Lung (tissue), 12 donors: ENCODE measurements around the gene FNDC10. TPM values are rescaled to one million over a fixed set of nuclear protein-coding genes. Genes with fewer than 3 reads are reported as not detected.

ENCODE experiments used
- ATAC-seq: fragments of 200-7000 bp; cut with Tn5 transposase; one replicate; pipeline ENCODE4 v1.9.1; 2020; ENCODE audit warnings: moderate number of reproducible peaks; ENCODE audit not compliant: insufficient read depth, low FRiP score
- DNase-seq, 3 donors: peaks; one replicate each; pipeline ENCODE4 v3.0.0-alpha.2; 2013 to 2017
- H3K27ac ChIP-seq, 2 donors: one replicate each; pipeline ENCODE4 v1.5.1; 2013; ENCODE audit warnings: mild to moderate bottlenecking in 2 of 2, moderate library complexity in 2 of 2, control low read depth in 1 of 2, inconsistent platforms in 1 of 2, low read depth in 1 of 2, low read length in 1 of 2
- H3K27me3 ChIP-seq, 3 donors: one replicate each; pipeline ENCODE4 v1.5.1; 2013; ENCODE audit warnings: low read length in 2 of 3; ENCODE audit not compliant: control insufficient read depth in 3 of 3, insufficient read depth in 3 of 3
- H3K36me3 ChIP-seq, 4 donors: one replicate each; pipeline ENCODE4 v1.5.1; 2013; ENCODE audit warnings: low read length in 4 of 4, mild to moderate bottlenecking in 1 of 4, moderate library complexity in 1 of 4; ENCODE audit not compliant: control insufficient read depth in 4 of 4, insufficient read depth in 4 of 4
- H3K4me1 ChIP-seq, 5 donors: one replicate each; pipeline ENCODE4 v1.5.1; 2013; ENCODE audit warnings: low read length in 5 of 5, mild to moderate bottlenecking in 2 of 5, moderate library complexity in 1 of 5; ENCODE audit not compliant: control insufficient read depth in 5 of 5, insufficient read depth in 5 of 5
- H3K4me3 ChIP-seq: one replicate; pipeline ENCODE4 v1.5.1; 2013; ENCODE audit warnings: mild to moderate bottlenecking, control low read depth, moderate library complexity
- H3K9ac ChIP-seq, 2 donors: one replicate each; pipeline ENCODE4 v1.5.1; 2013; ENCODE audit warnings: low read length in 2 of 2, control low read depth in 1 of 2; ENCODE audit not compliant: insufficient read depth in 1 of 2
- H3K9me3 ChIP-seq, 4 donors: one replicate each; pipeline ENCODE4 v1.5.1; 2013; ENCODE audit warnings: low read length in 3 of 4, mild to moderate bottlenecking in 1 of 4, moderate library complexity in 1 of 4; ENCODE audit not compliant: control insufficient read depth in 4 of 4, insufficient read depth in 3 of 4
- CTCF ChIP-seq: IDR thresholded peaks from 2 replicates; pipeline ENCODE4 v1.5.1; 2012; ENCODE audit warnings: mild to moderate bottlenecking; ENCODE audit errors: control extremely low read depth, extremely low read depth
- WGBS, 2 donors: extraction: QIAGEN DNeasy Blood & Tissue Kit; methylation state at CpG; one replicate each; pipeline ENCODE4 v1.1.7; 2013; 5-methylcytosine and 5-hydroxymethylcytosine counted together
- polyA plus RNA-seq, 2 donors: library from polyadenylated mRNA; stranded (reverse); fragments of 200-250 nt; gene quantifications; one replicate each; pipeline ENCODE4 v1.2.1, GENCODE V29; 2013
- total RNA-seq, 2 donors: library from RNA; depleted of rRNA in 1 of 2; stranded (reverse); fragments of >200 nt in 1 of 2; gene quantifications; one replicate each; pipeline ENCODE4 v1.2.1, GENCODE V29; 2014 to 2021
- donor health status: control.
- donor health status: control.
- donor health status: Bipolar disorder and iron deficiency.
- donor health status: healthy.
- donor health status: DM: yes; HTN: yes; CAD: no.

FNDC10 gene
- total and polyA plus RNA-seq, 4 donors, result 0.40 to 12.8 (median 6.6) TPM

- Histone ChIP-seq H3K9ac (no peak overlapping the region), H3K9me3 (no peaks in the 10 kb centered on the region), H3K4me1 (peaks cover 0 to 9% (median 0%) of the 10 kb centered on the region in 5 donors), H3K36me3 (peaks cover 10 to 30% (median 29%) of the 10 kb centered on the region in 4 donors), H3K27me3 (no peaks in the 10 kb centered on the region), H3K27ac (peak overlapping the region in 1 of 2 donors; percentile 34), H3K4me3 (no peak overlapping the region)
- ATAC-seq (no peak), DNase-seq (no peak)
- TF ChIP-seq CTCF, result no peak
- WGBS, 2 donors, result 87 to 89% methylated on average over 31 of the region's 31 CpGs
Observed at GRCh38 chr1:1567152-1567875, 32.6 kb downstream of the FNDC10 start.

GRCh38 chr1:1565340-1565739, 34.6 kb downstream of the FNDC10 start:
- Histone ChIP-seq H3K36me3 (peaks cover 10 to 40% (median 31%) of the 10 kb centered on the region in 4 donors), H3K27ac (no peak overlapping the region), H3K4me1 (peaks cover 0 to 10% (median 0%) of the 10 kb centered on the region in 5 donors), H3K4me3 (no peak overlapping the region), H3K27me3 (no peaks in the 10 kb centered on the region), H3K9ac (no peak overlapping the region), H3K9me3 (no peaks in the 10 kb centered on the region)
- ATAC-seq, result no peak
- DNase-seq, result no peak
- TF ChIP-seq CTCF, result no peak
- WGBS, 2 donors, result 89 to 90% methylated on average over 10 of the region's 10 CpGs

GRCh38 chr1:1564268-1564667, 35.7 kb downstream of the FNDC10 start:
- no peaks in the 10 kb centered on the region for H3K27me3 ChIP-seq
- H3K36me3 ChIP-seq, result peaks cover 10 to 39% (median 29%) of the 10 kb centered on the region in 4 donors
- no peak for TF ChIP-seq CTCF
- H3K27ac ChIP-seq, result peak overlapping the region in 1 of 2 donors; percentile 60
- no peak overlapping the region for H3K9ac ChIP-seq
- H3K4me3 ChIP-seq, result no peak overlapping the region
- peaks cover 0 to 10% (median 0%) of the 10 kb centered on the region in 5 donors for H3K4me1 ChIP-seq
- WGBS, 2 donors, result 91 to 95% methylated on average over 19 of the region's 19 CpGs
- no peak for DNase-seq
- no peak for ATAC-seq
- H3K9me3 ChIP-seq, result no peaks in the 10 kb centered on the region

GRCh38 chr1:1563688-1564087, 36.2 kb downstream of the FNDC10 start:
- ATAC-seq (no peak), DNase-seq (no peak)
- Histone ChIP-seq H3K27me3 (no peaks in the 10 kb centered on the region), H3K9me3 (no peaks in the 10 kb centered on the region), H3K9ac (no peak overlapping the region), H3K36me3 (peaks cover 10 to 39% (median 28%) of the 10 kb centered on the region in 4 donors), H3K4me3 (no peak overlapping the region), H3K4me1 (peaks cover 0 to 10% (median 0%) of the 10 kb centered on the region in 5 donors), H3K27ac (no peak overlapping the region)
- 90 to 94% methylated on average over 12 of the region's 12 CpGs for WGBS, 2 donors
- no peak for TF ChIP-seq CTCF
